HG03575 (cell line): ENCODE results near the gene RPP30.

Experiments
- ATAC-seq: cut with Tn5 transposase; IDR thresholded peaks from one replicate; pipeline ENCODE4 v1.9.1; 2021; ENCODE audit not compliant: unreplicated experiment, insufficient number of reproducible peaks, low FRiP score; ENCODE audit errors: extremely low read depth

RPP30 gene

GRCh38 chr10:90871766-90872647, at the start of gene RPP30:
Gene RPP30, plus strand, starts transcription at chr10:90871974. Its CDS starts 13 bp downstream, at chr10:90871987.
- peak; percentile 75 for ATAC-seq

GRCh38 chr10:90822508-90822907, 49.3 kb upstream of the RPP30 start:
- no peak for ATAC-seq

- no peak for ATAC-seq
Observed at GRCh38 chr10:90832111-90832510, 39.7 kb upstream of the RPP30 start.

- no peak for ATAC-seq
Observed at GRCh38 chr10:90834326-90834725, 37.4 kb upstream of the RPP30 start.

- no peak for ATAC-seq
Observed at GRCh38 chr10:90837486-90837885, 34.3 kb upstream of the RPP30 start.

- ATAC-seq, result no peak
Observed at GRCh38 chr10:90842725-90843124, 29.0 kb upstream of the RPP30 start.

- no peak for ATAC-seq
Observed at GRCh38 chr10:90845726-90846125, 26.0 kb upstream of the RPP30 start.

GRCh38 chr10:90846746-90847145, 25.0 kb upstream of the RPP30 start:
- no peak for ATAC-seq

GRCh38 chr10:90847436-90847835, 24.3 kb upstream of the RPP30 start:
- ATAC-seq, result no peak

GRCh38 chr10:90849956-90850749, 21.6 kb upstream of the RPP30 start:
- ATAC-seq, result no peak

- no peak for ATAC-seq
Observed at GRCh38 chr10:90855126-90855525, 16.6 kb upstream of the RPP30 start.

GRCh38 chr10:90856261-90856660, 15.5 kb upstream of the RPP30 start:
- no peak for ATAC-seq

GRCh38 chr10:90856964-90857634, 14.7 kb upstream of the RPP30 start:
- ATAC-seq, result no peak

- no peak for ATAC-seq
Observed at GRCh38 chr10:90857635-90858460, 13.9 kb upstream of the RPP30 start, which contains the start of gene HTR7. Gene HTR7, minus strand, starts transcription at chr10:90858039. Its CDS starts 368 bp downstream, at chr10:90857671.

- no peak for ATAC-seq
Observed at GRCh38 chr10:90858461-90858968, 13.3 kb upstream of the RPP30 start.

- no peak for ATAC-seq
Observed at GRCh38 chr10:90859321-90859751, 12.4 kb upstream of the RPP30 start.

- ATAC-seq, result no peak
Observed at GRCh38 chr10:90860790-90861189, 11.0 kb upstream of the RPP30 start.

- no peak for ATAC-seq
Observed at GRCh38 chr10:90862908-90863514, 8.8 kb upstream of the RPP30 start.
